ENCODE results near the gene TGFBR3L.
"Not testable (repeated sequence)": the region's sequence is repeated elsewhere in the genome, so short reads cannot be mapped to it uniquely, and the experiment has no call there.

Gene TGFBR3L

GRCh38 chr19:7928741-7929701 lies 14.4 kb downstream of the TGFBR3L start (continued):
- TF ChIP-seq TOX (CRISPR knock-in tag; IDR thresholded peaks at IDR 0.05; ENCODE audit: borderline replicate concordance) = no peak
- TF ChIP-seq ZNF565 (CRISPR knock-in tag; conservative IDR thresholded peaks at IDR 0.05; ENCODE audit: low read depth) = no peak
- no peak for TF ChIP-seq ZNF8 (CRISPR knock-in tag; IDR thresholded peaks at IDR 0.05)

GRCh38 chr19:7930030-7930429 lies 15.4 kb downstream of the TGFBR3L start:
- not testable (repeated sequence) for ATAC-seq

- no peak for ATAC-seq
Observed at GRCh38 chr19:7930765-7931164, 16.1 kb downstream of the TGFBR3L start.

GRCh38 chr19:7931221-7932061 lies 16.8 kb downstream of the TGFBR3L start:
- no peak for ATAC-seq
- TF ChIP-seq TOX (CRISPR knock-in tag; IDR thresholded peaks at IDR 0.05; ENCODE audit: borderline replicate concordance) (no peak), PPARA (CRISPR knock-in tag; IDR thresholded peaks at IDR 0.05; ENCODE audit: borderline replicate concordance) (no peak), ZNF8 (CRISPR knock-in tag; IDR thresholded peaks at IDR 0.05) (no peak), ZNF70 (CRISPR knock-in tag; IDR thresholded peaks at IDR 0.05) (no peak), TCF4 (CRISPR knock-in tag; IDR thresholded peaks at IDR 0.05; ENCODE audit: borderline replicate concordance) (no peak), ZFP30 (CRISPR knock-in tag; IDR thresholded peaks at IDR 0.05) (no peak), CSDC2 (CRISPR knock-in tag; IDR thresholded peaks at IDR 0.05) (no peak), ZFP3 (CRISPR knock-in tag; IDR thresholded peaks at IDR 0.05) (no peak), CSRNP3 (CRISPR knock-in tag; IDR thresholded peaks at IDR 0.05) (no peak), OSR1 (CRISPR knock-in tag; IDR thresholded peaks at IDR 0.05) (no peak), TSHZ2 (CRISPR knock-in tag; IDR thresholded peaks at IDR 0.05) (no peak), ESRRG (CRISPR knock-in tag; IDR thresholded peaks at IDR 0.05) (no peak), RARB (CRISPR knock-in tag; IDR thresholded peaks at IDR 0.05) (no peak)

More at GRCh38 chr19:7930765-7931164, 16.1 kb downstream of the TGFBR3L start:
- TF ChIP-seq ZFP3 (CRISPR knock-in tag; IDR thresholded peaks at IDR 0.05) = no peak
- no peak for TF ChIP-seq CSDC2 (CRISPR knock-in tag; IDR thresholded peaks at IDR 0.05)
- TF ChIP-seq ZC3H10 (CRISPR knock-in tag; IDR thresholded peaks at IDR 0.05) = no peak
- TF ChIP-seq ARNTL (CRISPR knock-in tag; IDR thresholded peaks at IDR 0.05; ENCODE audit: borderline replicate concordance, low read depth) = no peak
- no peak for TF ChIP-seq PATZ1 (CRISPR knock-in tag; IDR thresholded peaks at IDR 0.05; ENCODE audit: borderline replicate concordance)
- no peak for TF ChIP-seq ESRRG (CRISPR knock-in tag; IDR thresholded peaks at IDR 0.05)
- TF ChIP-seq TOX (CRISPR knock-in tag; IDR thresholded peaks at IDR 0.05; ENCODE audit: borderline replicate concordance) = no peak
- no peak for TF ChIP-seq TSHZ2 (CRISPR knock-in tag; IDR thresholded peaks at IDR 0.05)
- TF ChIP-seq TCF4 (CRISPR knock-in tag; IDR thresholded peaks at IDR 0.05; ENCODE audit: borderline replicate concordance) = no peak

Measured in SK-N-SH treated with all-trans-retinoic acid at 6 μM for 48 hours (cell line).